GM11168 (cell line): Measurements from ENCODE around the gene NSD2.
"Not testable (repeated sequence)": the region's sequence is repeated elsewhere in the genome, so short reads cannot be mapped to it uniquely, and the experiment has no call there.

ENCODE experiments used
- in situ Hi-C: fragments of 300-500 bp; cut with MboI; formaldehyde crosslinking; loops from one replicate; pipeline ENCODE4 v1.12.0; 2022; ENCODE audit warnings: low sequenced_read_pairs; ENCODE audit not compliant: unreplicated experiment

The NSD2 gene

DNA sequence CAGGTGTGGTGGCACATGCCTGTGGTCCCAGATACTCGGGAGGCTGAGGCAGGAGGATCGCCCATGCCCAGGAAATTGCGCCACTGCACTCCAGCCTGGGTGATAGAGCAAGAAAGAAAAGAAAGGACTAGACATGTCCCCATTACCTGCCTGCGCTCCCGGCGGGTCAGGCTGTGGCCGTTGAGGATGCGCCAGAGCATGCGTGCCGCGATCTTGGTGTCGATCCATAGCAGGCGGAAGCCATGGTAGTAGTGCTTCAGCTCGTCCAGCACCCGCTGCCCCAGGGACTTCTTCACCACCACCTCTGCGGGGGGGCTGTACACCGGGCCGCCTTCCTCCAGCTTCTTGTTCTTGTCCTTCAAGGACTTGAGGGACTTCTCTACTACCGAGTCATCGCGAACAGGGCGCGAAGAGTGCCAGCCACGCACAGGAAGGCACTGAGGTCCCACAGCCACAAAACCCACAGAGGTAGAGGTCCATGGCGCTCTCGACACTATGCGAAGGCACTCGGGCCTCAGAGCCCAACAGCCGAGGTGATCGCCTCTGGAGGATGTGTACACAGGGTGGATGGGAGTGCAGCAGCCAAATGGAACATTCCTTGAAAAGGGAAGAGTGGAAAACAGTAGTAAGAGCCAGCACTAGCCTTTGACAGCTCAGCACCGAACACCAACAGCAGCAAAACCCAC lies 29.8 kb upstream of the NSD2 start:
- in situ Hi-C loops = no loop called here

- in situ Hi-C loops = no loop called here
Observed at GRCh38 chr4:1841887-1842210, 29.3 kb upstream of the NSD2 start.

- in situ Hi-C loops = no loop called here
Observed at GRCh38 chr4:1842339-1842895, 28.8 kb upstream of the NSD2 start.

DNA sequence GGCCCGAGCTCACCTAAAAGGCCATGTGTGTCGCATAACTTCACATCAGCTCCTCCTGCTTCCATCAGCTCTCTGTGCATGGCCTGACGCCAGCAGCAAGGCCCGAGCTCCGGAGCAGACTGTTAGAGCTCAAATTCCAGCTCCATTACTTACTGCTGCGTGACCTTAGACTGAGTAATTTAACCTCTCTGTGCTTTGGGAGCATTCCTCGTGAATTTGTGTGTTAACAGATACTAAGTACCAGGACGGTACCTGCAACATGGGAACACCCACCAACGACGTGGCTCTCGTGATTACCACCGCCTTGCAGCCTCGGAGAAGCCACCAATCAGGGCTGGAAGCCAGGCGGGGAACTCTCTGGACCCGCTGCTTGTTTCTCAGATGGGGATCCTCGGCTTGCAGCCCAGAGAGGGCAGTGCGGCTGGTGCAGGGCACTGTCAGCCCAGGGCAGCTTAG lies 28.2 kb upstream of the NSD2 start:
- in situ Hi-C loops = no loop called here

- in situ Hi-C loops = no loop called here
Observed at GRCh38 chr4:1843852-1844251, 27.3 kb upstream of the NSD2 start.

- in situ Hi-C loops = not testable (repeated sequence)
Observed at GRCh38 chr4:1844618-1845017, 26.6 kb upstream of the NSD2 start.

DNA sequence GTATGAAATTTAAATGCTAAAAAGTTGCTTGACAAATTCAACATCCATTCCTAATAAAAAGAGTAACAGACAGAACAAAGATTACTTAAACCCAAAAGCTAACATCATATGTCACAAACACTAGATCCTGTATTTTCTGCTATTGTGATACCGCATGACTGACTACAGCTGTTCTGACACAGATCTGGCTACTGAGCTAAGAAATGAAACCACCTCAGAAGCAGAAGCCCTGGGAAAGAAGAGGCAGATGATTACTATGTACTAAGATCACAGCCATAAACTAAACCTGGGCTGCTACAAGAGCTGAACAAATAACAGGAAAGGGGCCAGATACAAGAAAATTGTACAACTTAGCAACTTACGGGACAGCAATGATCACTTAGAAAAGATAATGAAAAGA lies 24.6 kb upstream of the NSD2 start:
- in situ Hi-C loops = no loop called here

- in situ Hi-C loops = no loop called here
Observed at GRCh38 chr4:1850276-1850675, 20.9 kb upstream of the NSD2 start.

DNA sequence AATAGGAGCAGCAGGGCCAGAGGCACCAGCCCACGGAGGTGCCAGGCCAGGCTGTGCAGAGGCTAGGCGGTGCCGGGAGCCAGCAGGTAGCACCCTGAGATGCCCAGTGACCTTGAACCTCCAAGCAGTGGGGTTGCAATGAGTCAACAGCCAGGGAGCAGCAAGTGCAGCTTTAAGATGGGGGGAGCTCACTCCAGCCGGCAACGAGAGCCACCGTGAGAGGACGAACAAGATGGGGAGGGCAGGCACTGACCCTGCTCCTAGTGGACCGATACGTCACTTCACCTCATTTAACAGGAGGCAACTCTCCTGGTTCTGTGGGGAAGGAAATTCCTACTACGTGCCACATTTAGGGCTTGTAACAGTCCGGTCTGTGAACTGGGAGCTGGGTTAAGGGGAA lies 20.0 kb upstream of the NSD2 start:
- in situ Hi-C loops = no loop called here

GRCh38 chr4:1851575-1852410 lies 19.4 kb upstream of the NSD2 start:
- in situ Hi-C loops = no loop called here

DNA sequence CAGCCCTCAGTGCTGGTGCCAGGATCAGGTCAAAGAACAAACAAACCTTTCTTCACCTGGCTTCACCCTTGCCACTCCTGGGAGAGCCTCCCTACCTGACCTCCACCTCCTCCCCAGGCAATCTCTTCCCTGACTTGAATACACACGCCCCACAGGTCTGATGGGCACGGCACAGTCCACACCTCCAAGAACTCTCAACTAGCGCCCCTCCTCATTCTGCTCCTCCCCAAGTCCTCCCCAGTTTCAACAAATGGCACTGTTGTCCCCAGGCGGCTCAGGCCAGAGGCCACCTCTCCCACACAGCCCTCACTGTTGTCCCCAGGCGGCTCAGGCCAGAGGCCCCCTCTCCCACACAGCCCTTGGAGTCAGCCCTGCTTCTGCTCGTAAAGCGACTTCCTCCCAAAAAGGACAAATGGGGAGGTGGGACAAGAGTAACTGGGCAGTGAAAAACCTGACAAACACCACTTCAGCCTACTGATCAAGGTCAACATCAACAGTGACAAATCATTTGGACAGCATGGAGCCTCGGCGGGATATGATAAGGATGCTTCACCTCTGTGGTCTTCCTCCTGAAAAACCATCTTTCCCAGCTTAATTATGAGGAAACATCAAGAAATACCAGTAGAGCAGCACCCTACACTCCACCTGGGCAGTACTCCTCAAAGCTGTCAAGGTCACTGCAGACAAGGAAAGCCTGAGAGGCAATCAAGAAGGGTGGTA lies 18.1 kb upstream of the NSD2 start:
- in situ Hi-C loops = no loop called here

DNA sequence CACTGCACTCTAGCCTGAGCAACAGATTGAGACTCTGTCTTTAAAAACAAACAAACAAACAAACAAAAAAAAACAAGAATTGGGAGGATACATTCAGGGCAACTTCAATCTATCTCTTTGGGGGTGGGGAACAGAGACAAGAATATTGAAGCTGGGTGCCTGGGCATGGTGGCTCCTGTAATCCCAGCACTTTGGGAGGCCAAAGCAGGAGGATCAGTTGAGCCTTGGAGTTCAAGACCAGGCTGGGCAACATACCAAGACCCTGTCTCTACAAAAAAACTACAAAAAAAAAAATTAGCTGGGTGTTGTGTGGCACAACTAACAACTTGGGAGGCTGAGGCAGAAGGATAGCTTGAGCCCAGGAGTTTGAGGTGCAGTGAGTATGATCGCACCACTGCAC lies 16.4 kb upstream of the NSD2 start:
- in situ Hi-C loops = no loop called here

DNA sequence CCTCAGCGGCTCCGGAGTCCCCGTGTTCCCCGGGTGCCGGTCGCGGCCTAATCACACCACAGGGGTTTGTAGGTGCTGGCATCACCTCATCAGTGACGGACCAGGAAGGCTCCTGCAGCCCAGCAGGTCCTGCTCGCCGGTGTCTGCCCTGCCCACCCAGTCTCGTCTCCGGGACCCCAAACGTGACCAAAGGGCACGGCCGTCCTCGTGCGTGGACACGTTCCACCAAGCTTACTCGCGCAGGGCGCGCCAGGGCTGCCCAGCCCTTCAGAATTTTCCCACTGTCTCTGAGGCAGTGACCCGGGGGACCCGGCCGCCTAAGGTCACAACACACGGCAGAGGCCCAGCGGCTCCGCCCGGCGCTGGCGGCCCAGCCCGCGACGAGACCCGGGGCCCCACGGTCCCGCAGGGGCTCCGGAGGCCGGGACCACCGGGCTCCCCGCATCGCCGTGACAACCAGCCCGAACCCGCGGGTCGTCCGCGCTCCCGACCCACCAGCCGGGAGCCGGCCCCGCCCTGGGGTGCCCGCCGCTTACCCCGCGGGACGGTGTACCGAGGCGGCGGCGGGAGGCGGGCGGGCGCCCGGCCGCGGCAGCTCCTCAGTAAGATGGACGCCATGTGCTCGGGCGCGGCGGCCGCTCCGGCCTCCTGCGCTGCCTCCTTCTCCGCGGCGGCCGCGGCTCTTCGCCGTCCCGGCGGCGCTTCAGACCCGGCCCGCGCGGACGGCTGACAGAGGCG lies 15.7 kb upstream of the NSD2 start:
- in situ Hi-C loops = no loop called here

DNA sequence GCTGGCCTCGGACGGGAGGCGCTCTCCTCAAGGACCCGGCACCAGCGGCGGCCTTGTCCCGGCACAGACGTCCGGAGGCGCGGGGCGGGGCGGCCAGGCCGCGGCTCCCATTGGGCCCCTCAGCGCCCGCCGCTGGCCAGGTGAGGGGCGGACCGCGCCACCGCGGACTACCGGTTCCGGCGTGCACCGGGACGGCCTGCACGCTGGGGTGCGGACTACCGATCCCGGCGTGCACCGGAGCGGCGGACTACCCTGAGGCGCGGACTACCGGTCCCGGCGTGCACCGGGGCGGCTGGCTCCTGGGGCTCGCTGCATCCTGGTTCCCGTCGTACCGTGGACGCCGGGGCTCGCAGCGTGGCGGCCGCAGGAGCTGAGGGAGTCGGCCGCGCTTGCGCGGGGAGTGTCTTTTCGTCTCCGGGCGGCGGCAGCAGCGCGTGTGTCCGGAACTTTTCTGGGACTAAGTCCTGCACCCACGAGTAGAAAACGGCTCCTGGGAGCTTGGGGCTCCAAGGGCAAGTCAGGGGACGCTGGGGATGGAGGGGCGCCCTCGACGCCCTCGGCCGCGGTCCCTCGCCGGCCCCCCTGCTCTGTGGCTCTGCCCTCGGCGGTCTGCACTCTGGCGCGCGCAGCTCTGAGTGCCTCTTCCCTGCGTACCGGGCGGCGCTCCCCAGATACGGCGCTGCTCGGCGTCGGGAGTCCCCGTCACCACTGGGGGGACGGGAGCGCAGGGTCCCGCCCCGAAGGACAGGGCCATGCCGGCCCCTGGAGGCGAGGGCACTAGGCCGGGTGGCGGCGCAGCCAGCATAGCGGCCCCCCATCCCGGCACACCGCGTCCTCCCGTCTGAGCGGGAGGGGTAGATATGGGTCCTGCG lies 14.9 kb upstream of the NSD2 start, which contains the start of gene LETM1:
Gene LETM1 (minus strand): TSS at position 86 of the 872 bp plus-strand sequence. CDS start 206 bp downstream, outside the sequence.
- in situ Hi-C loops = no loop called here

DNA sequence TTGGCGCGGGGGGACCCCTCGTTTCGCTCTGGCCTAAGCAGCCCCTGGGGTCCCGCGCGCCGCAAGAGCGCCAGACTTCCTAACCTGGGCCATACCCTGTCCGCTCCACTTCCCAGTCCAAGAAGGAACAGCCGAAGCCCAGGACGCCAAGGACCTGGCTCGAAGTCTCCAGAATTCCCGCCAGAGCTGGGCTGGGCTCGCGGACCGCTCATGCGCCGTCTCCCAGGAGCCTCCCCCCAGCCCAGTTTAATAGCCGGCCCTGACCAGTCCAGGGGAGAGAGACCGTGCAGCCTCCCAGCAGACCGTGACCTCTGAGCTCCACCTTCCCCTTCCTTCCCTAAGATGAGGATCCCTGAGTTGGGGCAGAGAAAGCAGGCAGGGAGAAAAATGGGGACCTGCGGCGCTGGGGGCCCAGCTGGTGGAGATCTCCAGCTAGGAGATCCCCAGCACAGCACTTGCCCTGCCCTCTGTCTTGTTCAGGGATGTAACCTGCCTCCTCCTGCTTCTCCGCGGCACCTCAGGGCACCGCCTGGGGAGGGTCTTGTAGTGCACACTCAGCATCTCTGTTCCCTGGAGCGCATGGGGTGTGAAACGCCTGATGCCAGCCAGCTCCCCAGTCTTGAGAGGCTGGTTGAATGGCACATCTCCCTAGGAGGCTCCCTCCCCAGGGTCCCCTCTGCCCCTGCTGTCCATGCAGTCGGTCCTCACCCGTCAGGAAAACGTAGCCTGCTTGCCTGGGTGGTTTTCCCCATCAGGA lies 14.1 kb upstream of the NSD2 start:
- in situ Hi-C loops = no loop called here

- in situ Hi-C loops = no loop called here
Observed at GRCh38 chr4:1857931-1858330, 13.3 kb upstream of the NSD2 start.

GRCh38 chr4:1859389-1859753 lies 11.8 kb upstream of the NSD2 start:
- in situ Hi-C loops = no loop called here

DNA sequence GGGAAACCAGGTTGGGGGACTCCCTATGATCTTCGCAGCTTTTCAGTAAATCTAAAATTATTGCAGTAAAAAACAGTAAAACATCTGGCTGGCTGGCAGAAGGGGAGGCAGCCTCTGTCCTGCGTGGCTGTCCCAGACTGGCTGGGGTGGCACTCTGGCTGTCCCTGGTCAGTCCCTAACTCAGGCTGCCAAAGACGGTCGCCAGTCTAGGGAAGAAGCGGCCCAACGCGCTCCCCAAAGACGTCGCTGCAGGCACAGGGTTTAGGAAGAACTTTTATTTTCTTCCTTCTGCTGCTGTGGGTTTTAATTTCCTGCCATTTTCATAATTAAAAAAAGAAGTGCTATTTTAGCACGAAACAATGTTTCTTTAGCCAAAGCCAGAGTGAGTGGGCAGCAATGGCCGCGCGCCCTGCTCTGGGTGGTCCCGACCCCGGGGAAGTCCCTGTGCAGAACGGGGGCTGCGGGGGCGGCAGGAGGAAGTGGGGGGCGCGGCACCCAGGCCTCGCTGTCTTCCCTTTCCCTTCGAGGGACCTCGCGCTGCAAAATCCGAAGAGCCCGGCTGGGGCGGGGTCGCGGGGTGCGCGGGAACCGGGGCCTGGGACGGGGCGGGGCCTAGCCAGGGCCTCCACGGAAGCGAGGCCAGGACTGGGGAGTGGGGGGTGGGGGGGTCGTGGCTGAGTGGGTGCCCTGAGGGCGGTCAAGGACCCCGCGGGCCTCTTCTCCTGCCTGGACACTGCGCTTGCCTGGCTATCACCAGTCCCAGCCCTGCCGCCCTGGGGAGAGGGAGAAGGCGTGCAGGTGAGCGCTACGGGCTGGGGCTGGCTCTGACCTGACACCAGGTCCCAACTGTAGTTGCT lies 8.9 kb upstream of the NSD2 start:
- in situ Hi-C loops = no loop called here
